T-cell (primary cell): ENCODE measurements around the gene KCTD15. TPM values are rescaled to one million over a fixed set of nuclear protein-coding genes. Genes with fewer than 3 reads are reported as not detected.

ENCODE experiments used
- ATAC-seq, 4 experiments: fragments of 200-7000 bp in 3 of 4; fragments of 150-1000 bp in 1 of 4; cut with Tn5 transposase; replicated peaks in 1 of 4; 1 replicate in 3 of 4; 2 replicates in 1 of 4; pipeline ENCODE4 v1.10.0; 2021; ENCODE audit warnings: moderate library complexity in 3 of 4, mild to moderate bottlenecking in 2 of 4, moderate number of reproducible peaks in 1 of 4
- CTCF ChIA-PET, 2 donors: fragments of 300-600 bp; sonication (Branson Sonifier 250); formaldehyde crosslinking; loops; one replicate each; lab custom pipeline; 2022; ENCODE audit warnings: antibody characterized with exemption in 2 of 2; lab: Charles Lee
- POLR2A ChIA-PET, 2 donors: fragments of 300-600 bp; sonication (Branson Sonifier 250); formaldehyde crosslinking; loops; one replicate each; lab custom pipeline; 2022; ENCODE audit warnings: antibody characterized with exemption in 2 of 2; lab: Charles Lee
- DNase-seq, 35 experiments: peaks; one replicate each; pipeline versions ENCODE4 v3.0.0 to v3.0.0-alpha.2; 2013 to 2023
- H3K27ac ChIP-seq: one replicate; pipeline ENCODE4 v1.5.1; 2013; ENCODE audit warnings: low read length
- H3K27me3 ChIP-seq, 2 experiments: replicated peaks in 1 of 2; 1 replicate in 1 of 2; 2 replicates in 1 of 2; pipeline versions ENCODE4 v1.6.1 to v1.7.0; 2013; ENCODE audit warnings: low read length in 1 of 2, mixed read lengths in 1 of 2; ENCODE audit not compliant: control insufficient read depth in 2 of 2, insufficient read depth in 2 of 2; ENCODE audit errors: extremely low read depth in 1 of 2
- H3K36me3 ChIP-seq, 2 donors: 1 replicate in 1 of 2; 2 replicates in 1 of 2; pipeline versions ENCODE4 v1.6.1 to v1.7.0; 2013; ENCODE audit warnings: low read length in 1 of 2; ENCODE audit not compliant: control insufficient read depth in 2 of 2, insufficient read depth in 1 of 2; ENCODE audit errors: extremely low read depth in 1 of 2
- H3K4me1 ChIP-seq, 2 experiments: 1 replicate in 1 of 2; 2 replicates in 1 of 2; pipeline versions ENCODE4 v1.6.1 to v1.7.0; 2013; ENCODE audit warnings: low read length in 2 of 2, mixed read lengths in 1 of 2; ENCODE audit not compliant: insufficient read depth in 2 of 2, control insufficient read depth in 1 of 2; ENCODE audit errors: extremely low read depth in 1 of 2
- H3K4me3 ChIP-seq, 2 donors: 1 replicate in 1 of 2; 2 replicates in 1 of 2; pipeline versions ENCODE4 v1.5.1 to v1.7.0; 2013; ENCODE audit warnings: mild to moderate bottlenecking in 2 of 2, low read length in 1 of 2, moderate library complexity in 1 of 2; ENCODE audit not compliant: control insufficient read depth in 1 of 2; ENCODE audit errors: extremely low read depth in 1 of 2
- H3K9me3 ChIP-seq: 2 replicates; pipeline ENCODE4 v1.7.0; 2013
- H3K27ac Mint-ChIP-seq, 2 donors: one replicate each; pipeline ENCODE4 v1.8.0; 2020 to 2021; ENCODE audit warnings: mild to moderate bottlenecking in 2 of 2, mixed read lengths in 2 of 2
- H3K27me3 Mint-ChIP-seq, 2 donors: one replicate each; pipeline ENCODE4 v1.8.0; 2021 to 2022; ENCODE audit warnings: mixed read lengths in 2 of 2
- H3K36me3 Mint-ChIP-seq: one replicate; pipeline ENCODE4 v1.8.0; 2021; ENCODE audit warnings: mixed read lengths
- H3K4me1 Mint-ChIP-seq, 3 donors: one replicate each; pipeline ENCODE4 v1.8.0; 2020 to 2022; ENCODE audit warnings: mixed read lengths in 3 of 3, mild to moderate bottlenecking in 1 of 3
- H3K4me3 Mint-ChIP-seq, 3 donors: one replicate each; pipeline ENCODE4 v1.8.0; 2020 to 2022; ENCODE audit warnings: mild to moderate bottlenecking in 3 of 3, mixed read lengths in 3 of 3, moderate library complexity in 3 of 3
- H3K9me3 Mint-ChIP-seq, 3 donors: one replicate each; pipeline ENCODE4 v1.8.0; 2020 to 2022; ENCODE audit warnings: mixed read lengths in 3 of 3
- WGBS: methylation state at CpG from one replicate; pipeline ENCODE4 v1.1.5; 2013; ENCODE audit warnings: missing lambda C conversion rate; ENCODE audit not compliant: insufficient coverage; 5-methylcytosine and 5-hydroxymethylcytosine counted together
- total RNA-seq, 35 experiments: library from RNA in 6 of 35; stranded (reverse) in 6 of 35; fragments of 120-200 nt in 1 of 35; gene quantifications; one replicate each; pipeline versions ENCODE4 v1.2.1 to v1.2.4 and lab custom pipeline; 2013 to 2026

Gene KCTD15
- total RNA-seq, 5 donors from 2014 or later (not counting 1 experiment from before 2014, with no cell fraction given), result 3.2 to 11.1 (median 5.2) TPM

DNA sequence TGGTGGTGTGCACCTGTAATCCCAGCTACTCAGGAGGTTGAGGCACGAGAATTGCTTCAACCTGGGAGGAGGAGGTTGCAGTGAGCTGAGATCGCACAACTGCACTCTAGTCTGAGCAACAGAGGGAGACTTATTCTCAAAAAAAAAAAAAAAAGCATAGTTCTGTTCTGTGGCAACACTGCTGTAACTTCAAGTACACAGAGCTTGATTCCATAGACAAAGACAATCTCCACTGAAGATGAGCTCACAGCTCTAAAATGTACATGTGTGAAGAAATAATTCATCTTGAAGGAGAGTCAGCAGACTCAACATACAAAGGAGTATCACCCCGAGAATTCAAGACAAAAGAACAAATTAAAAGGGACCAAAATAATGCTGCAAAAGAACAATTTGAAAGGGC is 47.8 kb downstream of the KCTD15 start:
- no CpG with 5 or more reads among the region's 3 CpGs for WGBS
- peaks cover 0 to 7% (median 0%) of the 10 kb centered on the region in 3 donors for H3K9me3 Mint-ChIP-seq
- Histone ChIP-seq H3K4me1 (no peaks in the 10 kb centered on the region), H3K27me3 (peaks cover 0 to 36% of the 10 kb centered on the region in 2 experiments), H3K4me3 (no peak overlapping the region), H3K9me3 (no peaks in the 10 kb centered on the region), H3K27ac (no peak overlapping the region), H3K36me3 (no peaks in the 10 kb centered on the region)
- no peak overlapping the region for H3K27ac Mint-ChIP-seq
- ChIA-PET POLR2A (no interaction called here), CTCF (interaction anchor here in 1 of 2 donors (0.7 kb wide), 1 partner anchor 828 kb away, joined by 5 read pairs; no protein-coding TSS in a partner anchor)
- no peaks in the 10 kb centered on the region for H3K4me1 Mint-ChIP-seq
- ATAC-seq, result no peak
- DNase-seq, result no peak
- peaks cover 40 to 50% of the 10 kb centered on the region in 2 donors for H3K27me3 Mint-ChIP-seq
- no peaks in the 10 kb centered on the region for H3K36me3 Mint-ChIP-seq
- H3K4me3 Mint-ChIP-seq, result no peak overlapping the region

DNA sequence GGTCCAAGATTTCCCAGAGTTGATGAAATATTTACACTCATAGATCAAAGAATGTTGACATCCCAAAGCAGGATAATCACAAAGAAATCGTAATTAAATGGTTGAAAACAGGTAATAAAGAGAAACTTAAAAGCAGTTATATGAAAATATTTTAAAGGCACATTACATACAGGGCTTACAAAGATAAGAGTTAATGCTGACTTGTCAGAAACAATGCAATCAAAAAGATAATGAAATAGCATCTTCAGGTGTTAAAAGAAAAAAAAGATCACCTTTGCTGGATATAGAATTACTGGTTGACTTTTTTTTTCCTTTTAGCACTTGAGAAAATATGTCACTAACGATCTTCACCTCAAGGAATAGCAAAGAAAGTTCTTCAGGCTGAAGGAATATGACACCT is 48.8 kb downstream of the KCTD15 start:
- Mint-ChIP-seq H3K4me3 (no peak overlapping the region), H3K9me3 (peaks cover 0 to 13% (median 6%) of the 10 kb centered on the region in 3 donors), H3K4me1 (no peaks in the 10 kb centered on the region), H3K27me3 (peaks cover 34 to 49% of the 10 kb centered on the region in 2 donors), H3K27ac (no peak overlapping the region), H3K36me3 (no peaks in the 10 kb centered on the region)
- no peak overlapping the region for H3K4me3 ChIP-seq
- 80% methylated on average over 1 of the region's 2 CpGs for WGBS
- DNase-seq, result no peak
- no peaks in the 10 kb centered on the region for H3K36me3 ChIP-seq
- peaks cover 0 to 41% of the 10 kb centered on the region in 2 experiments for H3K27me3 ChIP-seq
- no peak for ATAC-seq
- no peaks in the 10 kb centered on the region for H3K4me1 ChIP-seq
- no peak overlapping the region for H3K27ac ChIP-seq
- POLR2A ChIA-PET, result no interaction called here
- CTCF ChIA-PET, result no interaction called here
- H3K9me3 ChIP-seq, result no peaks in the 10 kb centered on the region

DNA sequence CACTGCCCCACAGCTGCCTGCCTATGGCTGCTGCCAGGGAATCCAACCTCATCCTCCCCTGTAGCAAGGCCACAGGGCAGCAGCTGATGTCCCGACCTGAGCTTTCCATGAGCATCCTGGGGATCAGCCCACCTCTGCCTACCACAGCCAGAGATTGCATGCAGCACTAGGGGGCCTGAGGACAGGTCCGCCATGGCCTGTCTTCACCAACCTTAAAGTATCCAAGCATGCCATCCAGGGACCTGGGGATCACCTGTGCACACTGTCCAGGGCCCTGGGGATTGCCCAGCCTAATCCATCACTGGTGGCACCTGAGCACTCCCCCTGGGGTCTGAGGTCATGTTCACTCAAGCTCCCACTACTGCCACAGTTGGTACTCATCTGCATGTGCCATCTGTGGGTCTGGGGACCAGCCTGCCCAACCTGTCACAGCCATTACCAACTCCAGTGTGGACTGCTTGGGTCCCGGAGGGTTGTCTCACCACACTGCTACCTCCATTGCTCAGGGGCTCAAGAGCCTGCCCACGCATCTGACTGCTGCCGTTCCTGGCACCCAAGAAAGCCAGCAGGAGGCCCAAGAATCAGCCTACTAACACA is 53.0 kb downstream of the KCTD15 start:
- H3K4me3 Mint-ChIP-seq, result no peak overlapping the region
- Histone ChIP-seq H3K4me3 (no peak overlapping the region), H3K4me1 (no peaks in the 10 kb centered on the region), H3K27ac (no peak overlapping the region), H3K36me3 (no peaks in the 10 kb centered on the region), H3K27me3 (peaks cover 0 to 20% of the 10 kb centered on the region in 2 experiments), H3K9me3 (no peaks in the 10 kb centered on the region)
- ChIA-PET CTCF (no interaction called here), POLR2A (no interaction called here)
- H3K9me3 Mint-ChIP-seq, result peaks cover 9 to 23% (median 14%) of the 10 kb centered on the region in 3 donors
- no peaks in the 10 kb centered on the region for H3K36me3 Mint-ChIP-seq
- WGBS, result 86% methylated on average over 5 of the region's 5 CpGs
- no peak for ATAC-seq
- peaks cover 24 to 25% of the 10 kb centered on the region in 2 donors for H3K27me3 Mint-ChIP-seq
- DNase-seq, result no peak
- no peaks in the 10 kb centered on the region for H3K4me1 Mint-ChIP-seq
- no peak overlapping the region for H3K27ac Mint-ChIP-seq

DNA sequence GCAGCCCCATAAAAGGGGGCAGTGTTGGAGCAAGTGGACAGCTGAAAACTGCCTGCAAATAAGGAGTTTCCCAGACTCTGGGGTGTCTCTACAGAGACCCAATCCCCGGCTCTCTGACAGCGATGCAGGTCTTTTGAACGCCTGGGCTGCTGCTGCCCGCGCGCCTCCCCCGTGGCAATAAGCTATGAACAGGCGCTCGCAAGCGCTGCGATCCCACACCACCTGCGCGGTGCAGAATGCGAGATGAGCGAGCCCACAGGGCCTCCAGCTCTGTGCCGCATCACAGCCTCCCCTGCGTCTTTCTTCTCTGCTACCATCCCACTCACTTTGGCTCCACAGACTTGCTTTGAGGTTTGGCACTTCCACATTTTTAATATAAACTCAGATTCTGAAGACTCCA is 62.3 kb downstream of the KCTD15 start:
- Histone ChIP-seq H3K27ac (no peak overlapping the region), H3K4me3 (no peak overlapping the region), H3K36me3 (no peaks in the 10 kb centered on the region), H3K9me3 (no peaks in the 10 kb centered on the region), H3K4me1 (no peaks in the 10 kb centered on the region), H3K27me3 (no peaks in the 10 kb centered on the region)
- Mint-ChIP-seq H3K4me1 (no peaks in the 10 kb centered on the region), H3K4me3 (no peak overlapping the region), H3K27me3 (no peaks in the 10 kb centered on the region), H3K27ac (no peak overlapping the region), H3K36me3 (no peaks in the 10 kb centered on the region), H3K9me3 (no peaks in the 10 kb centered on the region)
- ChIA-PET POLR2A (no interaction called here), CTCF (interaction anchor here in 1 of 2 donors (0.6 kb wide), 1 partner anchor 371 kb away, joined by 3 read pairs; no protein-coding TSS in a partner anchor)
- WGBS, result 80% methylated on average over 17 of the region's 17 CpGs
- no peak for DNase-seq
- ATAC-seq, result no peak

DNA sequence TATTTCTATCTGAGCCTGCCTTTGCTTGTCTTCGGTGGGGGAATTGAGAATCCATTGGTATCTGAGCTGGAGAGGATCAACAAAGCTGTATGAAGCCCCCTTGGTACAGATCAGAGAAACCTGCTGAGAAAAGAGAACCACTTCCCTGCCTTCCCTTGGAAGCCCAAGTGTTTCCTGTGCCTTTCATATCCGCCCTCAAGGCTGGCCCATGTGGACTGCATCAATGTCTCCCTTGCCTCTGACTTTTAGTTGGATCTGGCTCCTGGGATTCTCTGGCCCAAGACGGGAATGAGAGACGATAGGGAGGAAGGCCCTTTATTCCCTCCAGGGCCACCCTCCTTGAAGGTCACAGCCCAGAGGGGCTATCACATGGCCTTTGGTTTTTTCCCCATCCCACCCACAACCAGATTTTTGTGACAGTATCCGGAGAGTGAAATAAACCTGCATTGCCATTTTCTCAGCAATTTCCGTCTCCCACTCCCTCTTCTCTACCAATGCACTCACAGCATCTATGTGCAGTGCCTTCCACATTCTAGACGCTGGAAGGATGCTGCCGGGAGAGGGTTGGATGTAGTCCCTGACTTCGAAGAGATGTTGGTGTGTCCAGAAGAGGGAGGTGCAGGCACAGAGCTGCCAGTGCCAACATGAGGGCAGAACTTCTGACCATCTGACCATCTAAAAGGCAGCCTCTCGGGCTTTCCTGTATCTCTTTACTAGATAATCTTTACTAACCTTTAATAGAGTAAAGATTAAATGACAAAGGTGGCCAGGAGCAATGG is 63.8 kb downstream of the KCTD15 start:
- H3K4me3 Mint-ChIP-seq, result no peak overlapping the region
- Histone ChIP-seq H3K27ac (no peak overlapping the region), H3K36me3 (no peaks in the 10 kb centered on the region), H3K9me3 (no peaks in the 10 kb centered on the region), H3K27me3 (peaks cover 0 to 5% of the 10 kb centered on the region in 2 experiments), H3K4me3 (no peak overlapping the region), H3K4me1 (no peaks in the 10 kb centered on the region)
- H3K4me1 Mint-ChIP-seq, result no peaks in the 10 kb centered on the region
- peaks cover 0 to 2% of the 10 kb centered on the region in 2 donors for H3K27me3 Mint-ChIP-seq
- DNase-seq (no peak), ATAC-seq (no peak)
- ChIA-PET CTCF (no interaction called here), POLR2A (no interaction called here)
- 98% methylated on average over 8 of the region's 10 CpGs for WGBS
- H3K27ac Mint-ChIP-seq, result no peak overlapping the region
- no peaks in the 10 kb centered on the region for H3K36me3 Mint-ChIP-seq
- no peaks in the 10 kb centered on the region for H3K9me3 Mint-ChIP-seq

DNA sequence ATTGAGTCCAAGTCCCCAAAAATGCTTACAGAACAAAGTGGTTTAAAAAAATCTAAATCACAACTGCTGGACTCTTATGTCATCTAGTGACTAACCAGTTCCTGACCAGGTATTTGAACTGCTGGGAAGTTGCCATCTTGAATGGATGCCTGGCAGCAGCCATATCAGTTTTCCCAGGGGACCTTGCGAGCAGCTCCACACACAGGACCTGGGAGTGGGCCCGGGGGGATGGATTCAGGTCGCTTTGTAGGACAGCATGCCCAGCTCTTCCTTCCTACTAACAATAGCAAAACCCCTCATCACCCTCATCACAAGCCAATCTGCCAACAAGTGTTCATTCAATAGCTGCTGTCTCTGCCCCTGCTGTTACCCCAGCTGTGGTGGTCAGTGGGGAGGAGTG is 65.3 kb downstream of the KCTD15 start:
- Mint-ChIP-seq H3K4me1 (no peaks in the 10 kb centered on the region), H3K4me3 (no peak overlapping the region), H3K9me3 (no peaks in the 10 kb centered on the region), H3K27ac (no peak overlapping the region), H3K27me3 (peaks cover 2 to 7% of the 10 kb centered on the region in 2 donors), H3K36me3 (no peaks in the 10 kb centered on the region)
- no peak overlapping the region for H3K4me3 ChIP-seq
- peaks cover 0 to 13% of the 10 kb centered on the region in 2 experiments for H3K27me3 ChIP-seq
- no peaks in the 10 kb centered on the region for H3K36me3 ChIP-seq
- ATAC-seq (no peak), DNase-seq (no peak)
- WGBS, result no CpG with 5 or more reads among the region's 3 CpGs
- H3K4me1 ChIP-seq, result no peaks in the 10 kb centered on the region
- no peaks in the 10 kb centered on the region for H3K9me3 ChIP-seq
- POLR2A ChIA-PET, result no interaction called here
- CTCF ChIA-PET, result no interaction called here
- no peak overlapping the region for H3K27ac ChIP-seq
